Measurements from ENCODE around the gene SMAP1. TPM values are rescaled to one million over a fixed set of nuclear protein-coding genes. Genes with fewer than 3 reads are reported as not detected.

Gene SMAP1
- polyA plus RNA-seq, 3 donors, result 12.6 to 22.1 (median 20.3) TPM

DNA sequence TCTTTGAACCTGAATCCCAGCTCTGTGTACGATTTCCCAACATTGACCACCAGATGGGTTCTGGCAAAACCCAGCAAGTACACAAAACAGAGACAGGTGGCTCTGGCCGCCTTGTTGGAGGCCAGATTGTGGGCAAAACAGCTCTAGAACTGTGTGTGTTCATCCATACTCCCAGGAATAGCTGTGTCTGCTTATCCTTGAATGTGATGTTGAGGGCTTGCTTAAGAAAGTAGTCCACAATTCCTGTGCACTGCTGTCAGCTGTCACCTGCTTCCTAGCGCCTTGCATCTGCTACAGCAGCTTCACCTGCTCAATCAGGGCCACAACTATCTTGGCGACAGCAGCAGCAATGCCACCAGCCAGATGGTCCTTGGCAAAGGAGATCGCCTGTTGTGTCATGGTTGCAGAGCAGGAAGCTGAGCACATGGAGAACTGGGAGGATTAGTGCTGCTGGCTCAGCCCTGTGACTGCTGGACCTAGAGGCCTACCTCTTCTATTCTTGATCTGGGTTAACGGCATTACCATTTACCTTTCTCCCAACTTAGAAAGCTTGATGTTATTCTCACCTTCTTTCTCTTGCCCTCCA, 3.7 kb upstream of the SMAP1 start:
- no peak overlapping the region for H3K9ac ChIP-seq (ENCODE audit: insufficient read depth, low read length, poor library complexity, severe bottlenecking)
- no peak overlapping the region for H3K4me3 ChIP-seq (replicated peaks in 1 of 3; ENCODE audit: low read depth in 2 of 3, low read length in 3 of 3)
- no peaks in the 10 kb centered on the region for H3K36me3 ChIP-seq (replicated peaks in 1 of 2; ENCODE audit: control insufficient read depth in 1 of 2, insufficient read depth in 2 of 2, low read length in 2 of 2)
- Mint-ChIP-seq H3K27me3 (ENCODE audit: low read depth in 3 of 3) (peaks cover 2 to 5% (median 5%) of the 10 kb centered on the region in 3 donors), H3K36me3 (no peaks in the 10 kb centered on the region), H3K4me3 (no peak overlapping the region), H3K9me3 (peaks cover 0 to 3% (median 0%) of the 10 kb centered on the region in 7 donors), H3K4me1 (peaks cover 20% of the 10 kb centered on the region), H3K27ac (no peak overlapping the region)
- intact Hi-C loops (cut with micrococcal nuclease), result loop anchor here in 1 of 2 donors (5.0 kb wide), 1 partner anchor 92 kb away; no protein-coding TSS in a partner anchor
- no peak for DNase-seq
- H4K20me1 ChIP-seq (ENCODE audit: insufficient read depth, low read length), result peaks cover 1% of the 10 kb centered on the region
- H2AFZ ChIP-seq (ENCODE audit: insufficient read depth, low read depth, low read length, poor library complexity, severe bottlenecking), result no peak overlapping the region
- TF ChIP-seq, protein P1, sequence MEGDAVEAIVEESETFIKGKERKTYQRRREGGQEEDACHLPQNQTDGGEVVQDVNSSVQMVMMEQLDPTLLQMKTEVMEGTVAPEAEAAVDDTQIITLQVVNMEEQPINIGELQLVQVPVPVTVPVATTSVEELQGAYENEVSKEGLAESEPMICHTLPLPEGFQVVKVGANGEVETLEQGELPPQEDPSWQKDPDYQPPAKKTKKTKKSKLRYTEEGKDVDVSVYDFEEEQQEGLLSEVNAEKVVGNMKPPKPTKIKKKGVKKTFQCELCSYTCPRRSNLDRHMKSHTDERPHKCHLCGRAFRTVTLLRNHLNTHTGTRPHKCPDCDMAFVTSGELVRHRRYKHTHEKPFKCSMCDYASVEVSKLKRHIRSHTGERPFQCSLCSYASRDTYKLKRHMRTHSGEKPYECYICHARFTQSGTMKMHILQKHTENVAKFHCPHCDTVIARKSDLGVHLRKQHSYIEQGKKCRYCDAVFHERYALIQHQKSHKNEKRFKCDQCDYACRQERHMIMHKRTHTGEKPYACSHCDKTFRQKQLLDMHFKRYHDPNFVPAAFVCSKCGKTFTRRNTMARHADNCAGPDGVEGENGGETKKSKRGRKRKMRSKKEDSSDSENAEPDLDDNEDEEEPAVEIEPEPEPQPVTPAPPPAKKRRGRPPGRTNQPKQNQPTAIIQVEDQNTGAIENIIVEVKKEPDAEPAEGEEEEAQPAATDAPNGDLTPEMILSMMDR (IDR thresholded peaks at IDR 0.05), result no peak
- peaks cover 20 to 21% of the 10 kb centered on the region in 2 donors for H3K4me1 ChIP-seq (ENCODE audit: control insufficient read depth in 1 of 2, insufficient read depth in 2 of 2, low read length in 2 of 2)
- H3K27ac ChIP-seq (ENCODE audit: low read depth in 1 of 2, low read length in 2 of 2), result no peak overlapping the region
- 95% methylated on average over 5 of the region's 6 CpGs for WGBS (ENCODE audit: insufficient coverage)
- peaks cover 0 to 2% of the 10 kb centered on the region in 2 donors for H3K27me3 ChIP-seq (ENCODE audit: control insufficient read depth in 2 of 2, insufficient read depth in 2 of 2, low read length in 2 of 2)
- peaks cover 9% of the 10 kb centered on the region for H3K79me2 ChIP-seq (ENCODE audit: insufficient read depth, low read length)
- no peaks in the 10 kb centered on the region for H3K9me3 ChIP-seq (replicated peaks in 1 of 2; ENCODE audit: control insufficient read depth in 1 of 2, insufficient read depth in 1 of 2, low read length in 2 of 2)
- no peak overlapping the region for H3K4me2 ChIP-seq (replicated peaks; ENCODE audit: extremely low read depth, low read length, poor library complexity, severe bottlenecking)

DNA sequence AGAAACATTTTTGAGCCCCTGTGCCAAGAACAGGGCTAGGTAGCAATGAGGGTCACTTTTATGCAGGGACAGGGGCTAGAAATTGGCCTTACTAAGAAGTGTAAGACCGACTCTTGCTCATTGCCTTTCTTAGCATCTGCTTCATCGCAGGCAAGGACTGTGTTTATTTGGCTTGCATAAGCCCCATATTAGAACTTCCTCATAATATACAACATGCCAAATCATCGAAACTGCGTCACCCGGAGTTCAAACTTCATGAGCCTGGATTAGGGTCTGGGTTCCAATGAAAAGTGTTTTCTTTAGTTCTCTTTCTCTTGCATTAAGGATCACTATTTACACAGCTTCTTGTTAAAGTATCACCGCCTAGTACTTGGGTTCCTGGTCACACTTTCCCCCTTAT, 977 bp upstream of the SMAP1 start:
- Histone ChIP-seq H3K4me3 (replicated peaks in 1 of 3; ENCODE audit: low read depth in 2 of 3, low read length in 3 of 3) (peak overlapping the region in 1 of 3 experiments; percentile 84), H3K79me2 (ENCODE audit: insufficient read depth, low read length) (peaks cover 36% of the 10 kb centered on the region), H2AFZ (ENCODE audit: insufficient read depth, low read depth, low read length, poor library complexity, severe bottlenecking) (peak overlapping the region; percentile 93), H3K36me3 (replicated peaks in 1 of 2; ENCODE audit: control insufficient read depth in 1 of 2, insufficient read depth in 2 of 2, low read length in 2 of 2) (peaks cover 0 to 8% of the 10 kb centered on the region in 2 donors), H4K20me1 (ENCODE audit: insufficient read depth, low read length) (peaks cover 29% of the 10 kb centered on the region), H3K9me3 (replicated peaks in 1 of 2; ENCODE audit: control insufficient read depth in 1 of 2, insufficient read depth in 1 of 2, low read length in 2 of 2) (no peaks in the 10 kb centered on the region), H3K4me1 (ENCODE audit: control insufficient read depth in 1 of 2, insufficient read depth in 2 of 2, low read length in 2 of 2) (peaks cover 25 to 27% of the 10 kb centered on the region in 2 donors), H3K9ac (ENCODE audit: insufficient read depth, low read length, poor library complexity, severe bottlenecking) (peak overlapping the region; percentile 93), H3K27me3 (ENCODE audit: control insufficient read depth in 2 of 2, insufficient read depth in 2 of 2, low read length in 2 of 2) (peaks cover 0 to 2% of the 10 kb centered on the region in 2 donors), H3K27ac (ENCODE audit: low read depth in 1 of 2, low read length in 2 of 2) (peak overlapping the region; percentile 72 to 95), H3K4me2 (replicated peaks; ENCODE audit: extremely low read depth, low read length, poor library complexity, severe bottlenecking) (peak overlapping the region; percentile 74)
- H3K9me3 Mint-ChIP-seq, result peaks cover 0 to 3% (median 0%) of the 10 kb centered on the region in 7 donors
- intact Hi-C loops (cut with micrococcal nuclease), result no loop called here
- H3K4me1 Mint-ChIP-seq, result peaks cover 38% of the 10 kb centered on the region
- H3K4me3 Mint-ChIP-seq, result peak overlapping the region; percentile 81 to 92
- TF ChIP-seq, protein P1 (IDR thresholded peaks at IDR 0.05), result no peak
- peaks cover 2 to 5% (median 2%) of the 10 kb centered on the region in 3 donors for H3K27me3 Mint-ChIP-seq (ENCODE audit: low read depth in 3 of 3)
- peak; percentile 72 to 83 (median 82) for DNase-seq
- H3K36me3 Mint-ChIP-seq, result peaks cover 5 to 8% of the 10 kb centered on the region in 2 donors
- peak overlapping the region; percentile 90 to 97 (median 93) for H3K27ac Mint-ChIP-seq
- WGBS (ENCODE audit: insufficient coverage), result no CpG with 5 or more reads among the region's 6 CpGs
